HCT116 (cell line): ENCODE results near the gene STXBP5L. TPM values are rescaled to one million over a fixed set of nuclear protein-coding genes. Genes with fewer than 3 reads are reported as not detected.

Experiments
- ATAC-seq: fragments of 200-7000 bp; cut with Tn5 transposase; 2 replicates; pipeline ENCODE4 v1.9.1; 2020; ENCODE audit warnings: mild to moderate bottlenecking, moderate library complexity
- BruUV-seq: library from RNA; stranded (reverse); fragments of 400-500 nt; replicated peaks from 2 replicates; lab custom pipeline; 2021; lab: Mats Ljungman, UMichigan
- CTCF ChIA-PET: fragments of 300-600 bp; sonication (Branson Sonifier 250); formaldehyde crosslinking; loops from one replicate; lab custom pipeline; 2021; ENCODE audit warnings: antibody characterized with exemption; lab: Charles Lee
- POLR2A ChIA-PET: fragments of 300-600, 350-600 bp; sonication (Branson Sonifier 250); formaldehyde crosslinking; loops from one replicate; lab custom pipeline; 2021; ENCODE audit warnings: antibody characterized with exemption; lab: Charles Lee
- RAD21 ChIA-PET, 2 experiments: fragments of 300-600 bp; sonication (Branson Sonifier 250); formaldehyde crosslinking; loops; one replicate each; lab custom pipeline; 2023; ENCODE audit warnings: low total read pairs in 2 of 2; ENCODE audit not compliant: uncharacterized antibody in 2 of 2, unreplicated experiment in 2 of 2, low non-redundant PET in 1 of 2; lab: Charles Lee
- DNase-seq: peaks from one replicate; pipeline ENCODE4 v3.0.0-alpha.2; 2010; ENCODE audit warnings: low read depth, low spot score
- H2AFZ ChIP-seq: fragments of 200-600 bp; shearing (Covaris generic), sonication (generic); 2 replicates; pipeline ENCODE4 v1.6.1; 2017; ENCODE audit warnings: low read depth, mixed run types, mixed read lengths, antibody characterized with exemption, low read length; ENCODE audit not compliant: poor library complexity, severe bottlenecking
- H3K27ac ChIP-seq: 2 replicates; pipeline ENCODE4 v1.5.1; 2012; ENCODE audit warnings: low read depth, low read length
- H3K27me3 ChIP-seq: fragments of 200-600 bp; sonication (generic); 2 replicates; pipeline ENCODE4 v1.6.1; 2016; ENCODE audit warnings: mixed run types, low read length, mixed read lengths; ENCODE audit not compliant: insufficient read depth
- H3K36me3 ChIP-seq, 2 experiments: fragments of 200-500 bp in 1 of 2; fragments of 200-600 bp in 1 of 2; sonication (Bioruptor generic) in 1 of 2; sonication (generic) in 1 of 2; 2 replicates each; pipeline versions ENCODE4 v1.5.1 to v1.6.1; 2014 to 2016; ENCODE audit warnings: low read length in 2 of 2, inconsistent platforms in 1 of 2, mixed read lengths in 1 of 2, mixed run types in 1 of 2; ENCODE audit not compliant: insufficient read depth in 2 of 2, control insufficient read depth in 1 of 2
- H3K4me1 ChIP-seq, 2 experiments: fragments of 200-600 bp in 1 of 2; sonication (generic) in 1 of 2; 2 replicates each; pipeline versions ENCODE4 v1.5.1 to v1.6.1; 2012 to 2017; ENCODE audit warnings: low read length in 2 of 2, inconsistent platforms in 1 of 2, mild to moderate bottlenecking in 1 of 2, mixed read lengths in 1 of 2, mixed run types in 1 of 2, moderate library complexity in 1 of 2; ENCODE audit not compliant: insufficient read depth in 2 of 2, control insufficient read depth in 1 of 2
- H3K4me2 ChIP-seq: fragments of 200-600 bp; sonication (generic); 2 replicates; pipeline ENCODE4 v1.6.1; 2017; ENCODE audit warnings: mixed run types, low read length, mixed read lengths
- H3K4me3 ChIP-seq, 2 experiments: fragments of 200-600 bp in 1 of 2; sonication (generic) in 1 of 2; replicated peaks in 1 of 2; 2 replicates each; pipeline ENCODE4 v1.5.1; 2011 to 2016; ENCODE audit warnings: low read length in 2 of 2, control low read depth in 1 of 2, low read depth in 1 of 2, mild to moderate bottlenecking in 1 of 2, mixed read lengths in 1 of 2, mixed run types in 1 of 2
- H3K79me2 ChIP-seq: fragments of 200-600 bp; sonication (generic); 2 replicates; pipeline ENCODE4 v1.6.1; 2017; ENCODE audit warnings: mild to moderate bottlenecking, mixed run types, low read length, moderate library complexity, mixed read lengths; ENCODE audit not compliant: insufficient read depth
- H3K9ac ChIP-seq: fragments of 200-600 bp; sonication (generic); 2 replicates; pipeline ENCODE4 v1.6.1; 2016; ENCODE audit warnings: low read length, mixed read lengths
- H3K9me2 ChIP-seq: fragments of 200-600 bp; sonication (generic), shearing (Covaris generic); 2 replicates; pipeline ENCODE4 v1.6.1; 2017; ENCODE audit warnings: mixed run types, mild to moderate bottlenecking, moderate library complexity; ENCODE audit not compliant: insufficient read depth
- H3K9me3 ChIP-seq, 2 experiments: fragments of 200-500 bp in 1 of 2; fragments of 200-600 bp in 1 of 2; sonication (Bioruptor generic) in 1 of 2; sonication (generic) in 1 of 2; 2 replicates each; pipeline ENCODE4 v1.6.1; 2014 to 2017; ENCODE audit warnings: low read length in 2 of 2, mixed read lengths in 2 of 2, inconsistent platforms in 1 of 2, low read depth in 1 of 2, mild to moderate bottlenecking in 1 of 2, mixed run types in 1 of 2, moderate library complexity in 1 of 2; ENCODE audit not compliant: control insufficient read depth in 1 of 2, insufficient read depth in 1 of 2
- H4K20me1 ChIP-seq: fragments of 200-600 bp; sonication (generic), shearing (Covaris generic); 2 replicates; pipeline ENCODE4 v1.6.1; 2017; ENCODE audit warnings: mixed run types, mild to moderate bottlenecking, moderate library complexity; ENCODE audit not compliant: insufficient read depth
- CBX3 ChIP-seq: IDR thresholded peaks from 2 replicates; pipeline ENCODE4 v1.6.1; 2012; ENCODE audit warnings: low read depth
- CEBPB ChIP-seq: IDR thresholded peaks from 2 replicates; pipeline ENCODE4 v1.6.1; 2012; ENCODE audit warnings: low read depth
- EGR1 ChIP-seq: IDR thresholded peaks from 2 replicates; pipeline ENCODE4 v1.6.1; 2012; ENCODE audit warnings: low read depth
- EZH2 ChIP-seq: fragments of 200-600 bp; sonication (generic); IDR thresholded peaks from 2 replicates; pipeline ENCODE4 v1.6.1; 2017; ENCODE audit warnings: antibody characterized with exemption, mixed run types
- EZH2phosphoT487 ChIP-seq: fragments of 200-600 bp; IDR thresholded peaks from 2 replicates; pipeline ENCODE4 v1.6.1; 2018; ENCODE audit warnings: antibody characterized with exemption, borderline replicate concordance
- FOSL1 ChIP-seq: IDR thresholded peaks from 2 replicates; pipeline ENCODE4 v1.6.1; 2012; ENCODE audit warnings: low read depth
- JUND ChIP-seq: IDR thresholded peaks from 2 replicates; pipeline ENCODE4 v1.6.1; 2012
- POLR2A ChIP-seq: IDR thresholded peaks from 2 replicates; pipeline ENCODE4 v1.7.0; 2011; ENCODE audit warnings: borderline replicate concordance; ENCODE audit not compliant: insufficient read depth, insufficient read length; ENCODE audit errors: extremely low read depth
- POLR2AphosphoS5 ChIP-seq: IDR thresholded peaks from 2 replicates; pipeline ENCODE4 v1.6.1; 2011; ENCODE audit warnings: mild to moderate bottlenecking, low read depth, low read length, moderate library complexity
- SIN3A ChIP-seq: IDR thresholded peaks from 2 replicates; pipeline ENCODE4 v1.6.1; 2012; ENCODE audit warnings: low read depth
- SP1 ChIP-seq: IDR thresholded peaks from 2 replicates; pipeline ENCODE4 v1.6.1; 2012; ENCODE audit warnings: low read depth
- SRF ChIP-seq: IDR thresholded peaks from 2 replicates; pipeline ENCODE4 v1.6.1; 2012; ENCODE audit warnings: low read depth
- TCF7L2 ChIP-seq: IDR thresholded peaks from 2 replicates; pipeline ENCODE4 v1.7.0; 2011; ENCODE audit warnings: borderline replicate concordance, inconsistent platforms; ENCODE audit not compliant: insufficient read depth, insufficient read length; ENCODE audit errors: extremely low read depth
- YY1 ChIP-seq: IDR thresholded peaks from 2 replicates; pipeline ENCODE4 v1.6.1; 2011; ENCODE audit warnings: low read length, low read depth, moderate library complexity, mild to moderate bottlenecking; ENCODE audit not compliant: insufficient replicate concordance; ENCODE audit errors: extremely low read depth
- ZFX ChIP-seq: fragments of 450-650 bp; IDR thresholded peaks from 2 replicates; pipeline ENCODE4 v1.6.1; 2017
- ZNF274 ChIP-seq: fragments of 200-500 bp; sonication (Bioruptor generic); IDR thresholded peaks from 2 replicates; pipeline ENCODE4 v1.6.1; 2014; ENCODE audit warnings: mild to moderate bottlenecking, low read depth, low read length, inconsistent platforms
- intact Hi-C: fragments of 100-400 bp; cut with micrococcal nuclease; formaldehyde crosslinking; loops from 2 replicates; pipeline ENCODE4 v1.10.0; 2022
- total RNA-seq: library from RNA; stranded (reverse); gene quantifications from one replicate; pipeline ENCODE4 v1.2.1, GENCODE V29; 2021; ENCODE audit not compliant: unreplicated experiment
- TF ChIP-seq, protein P1 (sequence below): IDR thresholded peaks from 2 replicates; pipeline ENCODE4 v1.6.1; 2011; ENCODE audit warnings: mild to moderate bottlenecking, low read length, moderate library complexity; ENCODE audit not compliant: insufficient replicate concordance; ENCODE audit errors: extremely low read depth
- TF ChIP-seq, protein P2 (sequence below): IDR thresholded peaks from 2 replicates; pipeline ENCODE4 v1.6.1; 2012; ENCODE audit warnings: low read depth
- TF ChIP-seq, protein P3 (sequence below): IDR thresholded peaks from 2 replicates; pipeline ENCODE4 v1.6.1; 2012

Gene STXBP5L
- total RNA-seq, 1 experiment from 2014 or later = not detected

DNA sequence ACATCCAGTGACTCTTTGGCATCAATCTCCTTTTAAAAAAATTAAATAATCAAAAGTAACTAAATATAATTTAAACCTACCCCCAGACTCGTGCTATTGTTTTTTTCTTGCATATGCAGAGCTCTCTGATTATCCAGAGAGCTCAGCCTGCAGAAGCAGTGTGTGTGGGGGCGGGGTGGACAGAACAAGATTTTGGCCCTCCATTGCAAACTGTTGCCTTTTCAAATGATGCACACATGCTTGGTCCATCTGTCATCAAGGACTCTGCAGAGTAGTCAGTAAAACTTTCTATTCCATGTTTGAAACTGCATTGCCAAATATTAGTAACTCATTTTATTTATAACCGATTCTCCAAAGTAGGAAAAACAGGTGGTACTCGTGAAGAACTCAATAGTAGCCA is 28.6 kb upstream of the STXBP5L start:
- no peak overlapping the region for H3K27ac ChIP-seq
- no peaks in the 10 kb centered on the region for H4K20me1 ChIP-seq
- no peak overlapping the region for H3K9ac ChIP-seq
- RAD21 ChIA-PET = no interaction called here
- H3K4me1 ChIP-seq = no peaks in the 10 kb centered on the region
- DNase-seq (no peak), ATAC-seq (no peak)
- intact Hi-C loops = no loop called here
- H3K27me3 ChIP-seq = no peaks in the 10 kb centered on the region
- no peaks in the 10 kb centered on the region for H3K36me3 ChIP-seq
- CTCF ChIA-PET = no interaction called here
- H3K9me2 ChIP-seq = no peaks in the 10 kb centered on the region
- H3K79me2 ChIP-seq = no peaks in the 10 kb centered on the region
- POLR2A ChIA-PET = no interaction called here
- H2AFZ ChIP-seq = no peak overlapping the region
- TF ChIP-seq EZH2phosphoT487 (no peak), FOSL1 (no peak), TCF7L2 (no peak), CBX3 (no peak), POLR2A (no peak), EZH2 (no peak), EGR1 (no peak), POLR2AphosphoS5 (no peak), ZNF274 (no peak), SP1 (no peak), JUND (no peak), SIN3A (no peak), ZFX (no peak), CEBPB (no peak), SRF (no peak), YY1 (no peak)
- TF ChIP-seq, protein P1, sequence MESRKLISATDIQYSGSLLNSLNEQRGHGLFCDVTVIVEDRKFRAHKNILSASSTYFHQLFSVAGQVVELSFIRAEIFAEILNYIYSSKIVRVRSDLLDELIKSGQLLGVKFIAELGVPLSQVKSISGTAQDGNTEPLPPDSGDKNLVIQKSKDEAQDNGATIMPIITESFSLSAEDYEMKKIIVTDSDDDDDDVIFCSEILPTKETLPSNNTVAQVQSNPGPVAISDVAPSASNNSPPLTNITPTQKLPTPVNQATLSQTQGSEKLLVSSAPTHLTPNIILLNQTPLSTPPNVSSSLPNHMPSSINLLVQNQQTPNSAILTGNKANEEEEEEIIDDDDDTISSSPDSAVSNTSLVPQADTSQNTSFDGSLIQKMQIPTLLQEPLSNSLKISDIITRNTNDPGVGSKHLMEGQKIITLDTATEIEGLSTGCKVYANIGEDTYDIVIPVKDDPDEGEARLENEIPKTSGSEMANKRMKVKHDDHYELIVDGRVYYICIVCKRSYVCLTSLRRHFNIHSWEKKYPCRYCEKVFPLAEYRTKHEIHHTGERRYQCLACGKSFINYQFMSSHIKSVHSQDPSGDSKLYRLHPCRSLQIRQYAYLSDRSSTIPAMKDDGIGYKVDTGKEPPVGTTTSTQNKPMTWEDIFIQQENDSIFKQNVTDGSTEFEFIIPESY = no peak
- TF ChIP-seq, protein P2, sequence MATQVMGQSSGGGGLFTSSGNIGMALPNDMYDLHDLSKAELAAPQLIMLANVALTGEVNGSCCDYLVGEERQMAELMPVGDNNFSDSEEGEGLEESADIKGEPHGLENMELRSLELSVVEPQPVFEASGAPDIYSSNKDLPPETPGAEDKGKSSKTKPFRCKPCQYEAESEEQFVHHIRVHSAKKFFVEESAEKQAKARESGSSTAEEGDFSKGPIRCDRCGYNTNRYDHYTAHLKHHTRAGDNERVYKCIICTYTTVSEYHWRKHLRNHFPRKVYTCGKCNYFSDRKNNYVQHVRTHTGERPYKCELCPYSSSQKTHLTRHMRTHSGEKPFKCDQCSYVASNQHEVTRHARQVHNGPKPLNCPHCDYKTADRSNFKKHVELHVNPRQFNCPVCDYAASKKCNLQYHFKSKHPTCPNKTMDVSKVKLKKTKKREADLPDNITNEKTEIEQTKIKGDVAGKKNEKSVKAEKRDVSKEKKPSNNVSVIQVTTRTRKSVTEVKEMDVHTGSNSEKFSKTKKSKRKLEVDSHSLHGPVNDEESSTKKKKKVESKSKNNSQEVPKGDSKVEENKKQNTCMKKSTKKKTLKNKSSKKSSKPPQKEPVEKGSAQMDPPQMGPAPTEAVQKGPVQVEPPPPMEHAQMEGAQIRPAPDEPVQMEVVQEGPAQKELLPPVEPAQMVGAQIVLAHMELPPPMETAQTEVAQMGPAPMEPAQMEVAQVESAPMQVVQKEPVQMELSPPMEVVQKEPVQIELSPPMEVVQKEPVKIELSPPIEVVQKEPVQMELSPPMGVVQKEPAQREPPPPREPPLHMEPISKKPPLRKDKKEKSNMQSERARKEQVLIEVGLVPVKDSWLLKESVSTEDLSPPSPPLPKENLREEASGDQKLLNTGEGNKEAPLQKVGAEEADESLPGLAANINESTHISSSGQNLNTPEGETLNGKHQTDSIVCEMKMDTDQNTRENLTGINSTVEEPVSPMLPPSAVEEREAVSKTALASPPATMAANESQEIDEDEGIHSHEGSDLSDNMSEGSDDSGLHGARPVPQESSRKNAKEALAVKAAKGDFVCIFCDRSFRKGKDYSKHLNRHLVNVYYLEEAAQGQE = no peak
- TF ChIP-seq, protein P3, sequence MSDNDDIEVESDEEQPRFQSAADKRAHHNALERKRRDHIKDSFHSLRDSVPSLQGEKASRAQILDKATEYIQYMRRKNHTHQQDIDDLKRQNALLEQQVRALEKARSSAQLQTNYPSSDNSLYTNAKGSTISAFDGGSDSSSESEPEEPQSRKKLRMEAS = no peak
- TF ChIP-seq, all 23 proteins: peak for 0
- BruUV-seq = no TSS peak
- H3K4me2 ChIP-seq = no peak overlapping the region
- no peak overlapping the region for H3K4me3 ChIP-seq
- H3K9me3 ChIP-seq = no peaks in the 10 kb centered on the region
